Measurements from ENCODE around the gene AUTS2.

AUTS2 gene

GRCh38 chr7:69898189-69898588 lies 299.9 kb downstream of the AUTS2 start:
- DNase-seq = no peak

GRCh38 chr7:69903410-69903809 lies 305.1 kb downstream of the AUTS2 start:
- DNase-seq = no peak

GRCh38 chr7:69906283-69906995 lies 308.2 kb downstream of the AUTS2 start:
- DNase-seq = no peak

DNA sequence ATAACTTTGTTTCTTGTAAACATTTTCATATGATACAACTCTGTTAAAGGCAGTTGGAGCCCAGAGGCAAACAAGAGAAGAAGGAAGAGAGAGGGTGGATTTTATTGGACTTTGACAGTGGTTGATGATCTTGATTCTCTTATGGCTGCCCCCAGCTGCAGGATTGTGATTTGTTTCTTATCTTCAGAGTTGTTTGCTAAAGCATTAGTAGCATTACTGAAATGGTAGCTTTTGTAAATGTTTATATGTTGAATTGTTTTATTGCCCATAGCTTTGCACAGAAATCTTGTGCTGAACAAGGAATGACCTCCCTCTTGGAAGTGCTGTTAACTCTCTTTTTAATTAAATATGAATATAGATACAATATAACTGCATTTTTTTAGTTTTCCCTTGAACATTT lies 309.4 kb downstream of the AUTS2 start:
- DNase-seq = no peak

DNA sequence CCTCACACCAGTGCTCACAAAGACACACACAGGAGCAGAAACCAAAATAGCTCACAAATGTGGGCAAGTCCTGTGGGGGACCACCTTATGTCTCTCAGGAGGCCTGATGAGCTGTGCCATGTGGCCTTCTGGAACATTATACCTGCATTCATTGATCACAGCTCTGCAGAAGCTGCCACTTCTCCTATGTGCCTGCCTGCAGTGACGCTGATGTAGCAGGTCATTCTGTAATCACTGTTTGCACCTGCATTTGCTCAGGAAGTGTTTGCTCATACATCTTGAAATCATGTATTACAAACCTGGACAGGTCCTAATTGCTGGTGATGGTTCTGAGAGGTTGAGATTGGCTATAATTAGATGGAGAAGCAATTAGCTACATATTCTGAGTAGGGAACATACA lies 310.2 kb downstream of the AUTS2 start:
- DNase-seq = no peak

GRCh38 chr7:69910150-69910549 lies 311.9 kb downstream of the AUTS2 start:
- no peak for DNase-seq

GRCh38 chr7:69911337-69911736 lies 313.1 kb downstream of the AUTS2 start:
- DNase-seq = no peak

GRCh38 chr7:69912141-69912540 lies 313.9 kb downstream of the AUTS2 start:
- DNase-seq = no peak

GRCh38 chr7:69912846-69913245 lies 314.6 kb downstream of the AUTS2 start:
- no peak for DNase-seq

GRCh38 chr7:69919426-69920111 lies 321.3 kb downstream of the AUTS2 start:
- DNase-seq = no peak

- DNase-seq = no peak
Measured at GRCh38 chr7:69920797-69921196, 322.5 kb downstream of the AUTS2 start.

- no peak for DNase-seq
Measured at GRCh38 chr7:69922026-69922803, 323.9 kb downstream of the AUTS2 start.

DNA sequence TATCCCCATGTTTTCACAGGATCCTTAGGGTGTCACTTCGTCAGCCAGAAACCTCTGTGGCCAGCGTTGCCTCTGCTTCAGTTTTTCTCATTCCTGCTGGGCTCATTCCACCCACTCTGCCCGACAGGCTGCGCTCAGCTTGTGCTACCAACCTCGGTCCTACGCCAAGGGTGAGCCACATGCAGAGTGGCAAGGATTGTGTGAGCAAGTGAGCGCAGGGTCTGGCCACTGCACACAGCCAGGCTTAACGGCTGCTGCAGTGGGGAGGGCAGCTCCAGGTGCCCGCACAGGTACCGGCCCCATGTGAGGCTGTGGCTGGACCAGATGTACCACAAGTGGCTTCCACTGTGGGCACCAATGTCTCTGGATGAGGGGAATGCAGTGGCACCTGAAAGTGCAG lies 329.2 kb downstream of the AUTS2 start:
- DNase-seq = no peak

DNA sequence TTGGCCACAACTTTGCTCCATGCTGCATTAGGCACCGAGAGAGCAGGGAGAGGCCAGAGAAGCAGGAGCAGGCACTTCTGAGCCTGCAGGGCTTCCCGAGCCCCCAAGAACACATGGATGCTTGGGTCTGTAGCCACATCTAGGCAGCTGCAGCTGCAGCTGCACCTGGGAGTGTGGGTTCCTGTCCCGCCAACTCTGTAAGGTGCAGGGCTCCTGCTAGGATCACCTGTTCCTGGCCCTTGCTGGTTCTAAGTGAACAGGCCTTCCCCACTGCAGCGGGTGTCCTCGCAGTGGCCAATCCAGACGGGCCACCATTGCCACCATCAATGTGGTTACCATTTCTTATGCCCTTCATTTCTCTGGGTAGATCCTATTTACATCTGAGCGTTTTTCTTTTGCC lies 330.3 kb downstream of the AUTS2 start:
- DNase-seq = no peak

DNA sequence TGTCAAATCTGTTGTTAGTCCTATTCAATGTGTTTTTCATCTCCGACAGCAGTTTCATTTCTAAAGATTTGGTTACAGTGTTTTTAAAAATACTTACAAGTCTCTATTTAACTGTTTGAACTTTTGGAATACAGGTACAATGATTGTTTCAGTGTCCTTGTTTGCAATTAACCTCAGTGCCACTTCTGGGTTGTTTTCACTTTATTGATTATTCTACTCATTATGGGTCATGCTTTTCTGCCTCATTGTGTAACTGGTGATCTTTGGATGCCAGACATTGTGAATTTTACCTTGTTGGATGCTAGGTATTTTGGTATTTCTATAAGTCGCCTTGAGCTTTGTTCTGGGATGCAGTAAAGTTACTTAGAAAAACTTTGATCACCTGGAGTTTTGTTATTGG lies 331.3 kb downstream of the AUTS2 start:
- no peak for DNase-seq

DNA sequence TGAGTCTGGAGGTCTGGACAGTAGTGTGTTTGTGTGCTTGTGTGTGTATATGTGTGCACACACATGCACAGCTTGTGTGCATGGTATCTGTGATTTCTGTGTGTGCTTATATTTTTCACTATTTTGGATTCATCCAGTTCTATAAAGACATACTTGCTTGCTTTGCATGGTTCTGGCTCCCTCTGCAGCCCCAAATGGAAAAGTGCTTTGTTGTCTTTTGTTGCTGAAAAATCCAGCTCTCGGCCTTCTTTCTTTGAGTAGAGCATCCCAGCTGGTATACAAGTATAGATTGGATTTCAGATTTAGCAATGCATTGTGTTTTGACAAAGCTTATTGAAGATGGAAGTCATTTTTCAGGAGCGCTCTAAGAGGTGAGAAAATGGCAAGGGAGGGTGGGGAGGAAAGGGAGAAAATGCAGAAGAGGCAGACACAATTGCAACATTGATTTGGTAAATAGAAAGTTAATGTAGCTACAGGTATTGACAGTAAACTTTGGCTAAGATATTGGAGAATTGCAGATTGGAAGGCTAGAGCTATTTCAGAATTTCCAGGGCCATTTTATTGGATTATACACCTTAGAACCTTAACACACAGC lies 333.9 kb downstream of the AUTS2 start:
- peak; percentile 24 for DNase-seq

GRCh38 chr7:69934144-69934903 lies 336.0 kb downstream of the AUTS2 start:
- DNase-seq = no peak

- DNase-seq = no peak
Measured at GRCh38 chr7:69935107-69935506, 336.8 kb downstream of the AUTS2 start.

DNA sequence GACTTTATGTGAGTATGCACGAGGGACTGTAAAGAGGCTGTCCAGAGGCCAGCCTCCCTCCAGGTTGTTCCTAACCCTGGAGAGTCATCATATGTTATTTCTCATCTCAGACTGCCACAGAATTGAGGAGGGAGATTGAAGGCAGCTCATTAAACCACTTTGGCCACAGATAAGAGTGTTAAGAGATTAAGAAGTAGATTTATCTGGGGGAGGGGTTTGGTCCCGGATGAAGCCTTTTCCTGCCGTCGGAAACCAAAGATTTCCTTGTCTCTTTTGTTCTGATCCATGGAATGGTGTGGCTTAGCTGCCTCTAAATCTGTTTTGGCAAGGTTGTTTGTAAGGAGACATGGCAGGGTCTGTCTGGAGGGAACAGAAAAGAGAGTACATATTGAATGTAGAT lies 338.8 kb downstream of the AUTS2 start:
- no peak for DNase-seq

GRCh38 chr7:69939317-69939716 lies 341.0 kb downstream of the AUTS2 start:
- no peak for DNase-seq

GRCh38 chr7:69941077-69941651 lies 342.9 kb downstream of the AUTS2 start:
- DNase-seq = no peak

DNA sequence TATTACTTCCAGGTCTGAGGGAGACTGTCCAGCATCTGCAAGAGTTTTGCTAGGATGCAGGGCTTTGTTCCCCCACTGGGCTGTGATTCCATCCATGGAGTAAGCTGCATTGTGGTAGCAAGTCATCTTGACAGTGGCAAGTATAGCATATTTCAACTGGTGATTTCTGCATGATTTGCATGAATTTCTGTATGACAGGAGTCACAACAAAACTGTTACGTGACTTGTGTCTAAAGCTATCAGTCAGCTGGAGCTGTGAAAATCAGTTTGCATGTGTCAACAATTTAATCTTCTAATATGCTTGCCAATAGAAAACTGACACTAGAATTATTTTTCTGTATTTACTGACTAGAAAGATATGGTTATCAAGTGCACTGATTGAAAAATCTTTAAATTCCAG lies 344.3 kb downstream of the AUTS2 start:
- DNase-seq = no peak
